PC-9 (cell line): ENCODE measurements around the gene FARP1. TPM values are rescaled to one million over a fixed set of nuclear protein-coding genes. Genes with fewer than 3 reads are reported as not detected.
A peak's percentile ranks its signal among the peaks of the same experiment; 100 is the strongest.

Source experiments
- BruUV-seq: library from RNA; stranded (reverse); fragments of 400-500 nt; replicated peaks from 2 replicates; lab custom pipeline; 2021; lab: Mats Ljungman, UMichigan
- CTCF ChIA-PET: fragments of 300-600 bp; sonication (Branson Sonifier 250); formaldehyde crosslinking; loops from one replicate; lab custom pipeline; 2022; ENCODE audit warnings: antibody characterized with exemption; lab: Charles Lee
- POLR2A ChIA-PET: fragments of 300-600 bp; sonication (Branson Sonifier 250); formaldehyde crosslinking; loops from one replicate; lab custom pipeline; 2022; ENCODE audit warnings: antibody characterized with exemption; ENCODE audit not compliant: unreplicated experiment; lab: Charles Lee
- DNase-seq, 2 experiments: peaks; one replicate each; pipeline versions ENCODE4 v3.0.0 to v3.0.0-alpha.2; 2015 to 2022; ENCODE audit warnings: mixed read lengths in 1 of 2
- H2AFZ ChIP-seq: fragments of 200-600 bp; sonication (generic); 2 replicates; pipeline ENCODE4 v1.8.1; 2017; ENCODE audit warnings: antibody characterized with exemption
- H3F3A ChIP-seq: fragments of 200-600 bp; sonication (generic); 2 replicates; pipeline ENCODE4 v1.8.1; 2017; ENCODE audit warnings: antibody characterized with exemption, mild to moderate bottlenecking, low read depth; ENCODE audit not compliant: insufficient read depth
- H3K27ac ChIP-seq: fragments of 200-600 bp; sonication (generic); 2 replicates; pipeline ENCODE4 v1.6.1; 2016; ENCODE audit warnings: mixed run types
- H3K27me3 ChIP-seq: fragments of 200-600 bp; sonication (generic); 2 replicates; pipeline ENCODE4 v1.6.1; 2016; ENCODE audit warnings: low read depth, mixed run types; ENCODE audit not compliant: insufficient read depth
- H3K36me3 ChIP-seq: fragments of 200-600 bp; sonication (generic); 2 replicates; pipeline ENCODE4 v1.6.1; 2016; ENCODE audit warnings: low read depth, mixed run types
- H3K4me1 ChIP-seq: fragments of 200-600 bp; sonication (generic); replicated peaks from 2 replicates; pipeline ENCODE4 v1.6.1; 2016; ENCODE audit warnings: mixed run types; ENCODE audit not compliant: insufficient read depth
- H3K4me2 ChIP-seq: fragments of 200-600 bp; sonication (generic); 2 replicates; pipeline ENCODE4 v1.6.1; 2017; ENCODE audit warnings: mixed run types
- H3K4me3 ChIP-seq: fragments of 200-600 bp; sonication (generic); 2 replicates; pipeline ENCODE4 v1.6.1; 2016; ENCODE audit warnings: mixed run types
- H3K79me2 ChIP-seq: fragments of 200-600 bp; sonication (generic); 2 replicates; pipeline ENCODE4 v1.6.1; 2017; ENCODE audit warnings: low read depth, mixed run types
- H3K9me2 ChIP-seq: fragments of 200-600 bp; sonication (generic); 2 replicates; pipeline ENCODE4 v1.8.1; 2017; ENCODE audit warnings: mild to moderate bottlenecking; ENCODE audit not compliant: insufficient read depth
- H3K9me3 ChIP-seq: fragments of 200-600 bp; sonication (generic); 2 replicates; pipeline ENCODE4 v1.8.1; 2016; ENCODE audit warnings: low read depth; ENCODE audit not compliant: insufficient read depth
- H4K20me1 ChIP-seq: fragments of 200-600 bp; sonication (generic); 2 replicates; pipeline ENCODE4 v1.8.1; 2017; ENCODE audit not compliant: insufficient read depth
- EZH2 ChIP-seq: fragments of 200-600 bp; sonication (generic); IDR thresholded peaks from 2 replicates; pipeline ENCODE4 v1.8.0; 2017; ENCODE audit warnings: antibody characterized with exemption, low read depth
- intact Hi-C: fragments of 100-400 bp; cut with micrococcal nuclease; formaldehyde crosslinking; loops from one replicate; pipeline ENCODE4 v1.10.0; 2022; ENCODE audit not compliant: unreplicated experiment
- total RNA-seq: library from RNA; stranded (reverse); gene quantifications from 2 replicates; pipeline ENCODE4 v1.2.3, GENCODE V29; 2021
- TF ChIP-seq, protein P1 (sequence below): fragments of 200-600 bp; sonication (generic); conservative IDR thresholded peaks from 2 replicates; pipeline ENCODE4 v1.6.1; 2017; ENCODE audit warnings: mixed run types, antibody characterized with exemption, mild to moderate bottlenecking, moderate library complexity

The FARP1 gene
- total RNA-seq, 1 experiment from 2014 or later: 62.1 TPM

DNA sequence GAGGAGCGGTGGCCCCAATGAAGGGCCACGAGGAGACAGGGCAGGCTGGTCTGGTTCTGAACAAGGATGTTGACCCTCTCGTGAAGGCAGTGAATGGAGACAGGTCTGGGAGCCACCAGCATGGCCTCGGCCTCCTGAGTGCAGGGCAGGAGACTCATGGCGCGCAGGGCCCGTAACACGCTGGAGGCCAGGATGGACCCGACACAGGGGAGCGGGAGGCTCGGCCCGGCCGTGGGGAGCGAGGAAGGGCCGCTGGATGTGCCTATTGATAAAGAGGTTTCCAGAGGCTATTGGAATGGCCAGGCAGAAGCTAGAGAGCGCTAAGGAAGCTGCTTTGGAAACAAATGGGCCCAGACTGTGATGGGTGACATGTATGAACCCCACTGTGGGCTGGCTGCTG lies 301.5 kb downstream of the FARP1 start:
- no peak overlapping the region for H3K27ac ChIP-seq
- peaks cover 16% of the 10 kb centered on the region; the same call in 1 of the 2 replicates for H3F3A ChIP-seq
- peaks cover 4% of the 10 kb centered on the region; the same call in 1 of the 2 replicates for H3K4me1 ChIP-seq
- peaks cover 14% of the 10 kb centered on the region; the same call in 1 of the 2 replicates for H3K36me3 ChIP-seq
- no peak for DNase-seq
- BruUV-seq: no TSS peak
- no peak overlapping the region for H3K4me3 ChIP-seq
- no peak overlapping the region for H2AFZ ChIP-seq
- no peaks in the 10 kb centered on the region for H3K27me3 ChIP-seq
- H3K9me3 ChIP-seq: no peaks in the 10 kb centered on the region
- no peak overlapping the region for H3K4me2 ChIP-seq
- ChIA-PET CTCF (interaction anchor here (1.0 to 1.9 kb wide), 2 partner anchors 209 to 398 kb away, joined by 3 to 7 read pairs; no protein-coding TSS in a partner anchor), POLR2A (no interaction called here)
- H3K79me2 ChIP-seq: no peaks in the 10 kb centered on the region
- no peak for TF ChIP-seq EZH2
- TF ChIP-seq, protein P1, sequence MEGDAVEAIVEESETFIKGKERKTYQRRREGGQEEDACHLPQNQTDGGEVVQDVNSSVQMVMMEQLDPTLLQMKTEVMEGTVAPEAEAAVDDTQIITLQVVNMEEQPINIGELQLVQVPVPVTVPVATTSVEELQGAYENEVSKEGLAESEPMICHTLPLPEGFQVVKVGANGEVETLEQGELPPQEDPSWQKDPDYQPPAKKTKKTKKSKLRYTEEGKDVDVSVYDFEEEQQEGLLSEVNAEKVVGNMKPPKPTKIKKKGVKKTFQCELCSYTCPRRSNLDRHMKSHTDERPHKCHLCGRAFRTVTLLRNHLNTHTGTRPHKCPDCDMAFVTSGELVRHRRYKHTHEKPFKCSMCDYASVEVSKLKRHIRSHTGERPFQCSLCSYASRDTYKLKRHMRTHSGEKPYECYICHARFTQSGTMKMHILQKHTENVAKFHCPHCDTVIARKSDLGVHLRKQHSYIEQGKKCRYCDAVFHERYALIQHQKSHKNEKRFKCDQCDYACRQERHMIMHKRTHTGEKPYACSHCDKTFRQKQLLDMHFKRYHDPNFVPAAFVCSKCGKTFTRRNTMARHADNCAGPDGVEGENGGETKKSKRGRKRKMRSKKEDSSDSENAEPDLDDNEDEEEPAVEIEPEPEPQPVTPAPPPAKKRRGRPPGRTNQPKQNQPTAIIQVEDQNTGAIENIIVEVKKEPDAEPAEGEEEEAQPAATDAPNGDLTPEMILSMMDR: no peak
- no peaks in the 10 kb centered on the region for H4K20me1 ChIP-seq
- H3K9me2 ChIP-seq: no peaks in the 10 kb centered on the region
- intact Hi-C loops: loop anchor here (10.0 kb wide), 1 partner anchor 400 kb away; no protein-coding TSS in a partner anchor

DNA sequence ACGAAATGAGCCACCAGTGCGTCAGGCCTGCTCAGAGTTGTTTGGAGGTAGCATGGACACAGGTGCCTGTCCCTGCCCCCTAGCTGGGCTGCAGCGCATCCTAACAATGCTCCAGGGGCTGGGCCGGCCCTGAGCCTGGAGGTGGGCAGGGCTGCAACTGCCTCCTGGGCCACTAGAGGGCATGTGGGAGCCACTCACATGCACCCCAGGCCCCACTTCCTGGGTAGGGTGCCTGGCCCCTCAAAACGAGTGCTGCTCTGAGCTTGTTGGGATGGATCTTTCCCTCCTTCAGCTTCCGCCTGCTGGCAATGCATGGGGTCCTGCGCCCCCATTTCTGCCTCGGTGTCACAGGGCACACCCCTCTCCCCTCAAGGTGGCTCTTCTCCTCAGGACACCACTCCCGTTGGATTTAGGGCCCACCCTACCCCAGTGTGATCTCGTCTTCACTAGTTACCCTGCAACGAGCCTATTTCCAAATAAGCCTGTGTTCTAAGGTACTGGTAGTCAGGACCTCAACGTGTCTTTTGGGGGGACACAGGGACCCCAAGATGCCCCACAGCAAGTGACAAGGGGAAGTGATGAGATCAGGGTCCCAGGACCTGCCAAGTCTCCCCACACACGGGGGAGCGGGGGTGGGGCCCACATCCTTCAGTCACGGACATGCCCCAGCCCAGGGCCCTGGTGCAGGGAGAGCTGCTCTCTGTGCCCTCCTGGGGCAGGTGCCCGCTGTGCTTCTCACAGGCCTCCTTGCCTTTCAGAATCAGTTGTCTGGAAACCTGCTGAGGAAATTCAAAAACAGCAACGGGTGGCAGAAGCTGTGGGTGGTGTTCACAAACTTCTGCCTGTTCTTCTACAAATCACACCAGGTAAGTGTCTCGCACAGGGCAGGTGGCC lies 302.7 kb downstream of the FARP1 start:
- no peaks in the 10 kb centered on the region for H3K9me3 ChIP-seq
- H2AFZ ChIP-seq: no peak overlapping the region
- BruUV-seq: no TSS peak
- H3K36me3 ChIP-seq: peaks cover 16% of the 10 kb centered on the region; the same call in 1 of the 2 replicates
- no peak overlapping the region for H3K4me3 ChIP-seq
- H4K20me1 ChIP-seq: no peaks in the 10 kb centered on the region
- H3K27ac ChIP-seq: no peak overlapping the region; the same call in 1 of the 2 replicates
- ChIA-PET POLR2A (interaction anchor here (0.7 kb wide), 1 partner anchor 339 kb away, joined by 3 read pairs; no protein-coding TSS in a partner anchor), CTCF (interaction anchor here (0.7 to 1.9 kb wide), 4 partner anchors 39 to 397 kb away, joined by 3 to 10 read pairs (median 5); no protein-coding TSS in a partner anchor)
- H3F3A ChIP-seq: peaks cover 21% of the 10 kb centered on the region; the same call in 1 of the 2 replicates
- H3K4me1 ChIP-seq: peaks cover 4% of the 10 kb centered on the region; the same call in 1 of the 2 replicates
- no peaks in the 10 kb centered on the region for H3K27me3 ChIP-seq
- H3K9me2 ChIP-seq: no peaks in the 10 kb centered on the region
- no peaks in the 10 kb centered on the region for H3K79me2 ChIP-seq
- no peak overlapping the region for H3K4me2 ChIP-seq
- intact Hi-C loops: loop anchor here (1.0 to 10.0 kb wide), 3 partner anchors 208 to 399 kb away; no protein-coding TSS in a partner anchor
- no peak for TF ChIP-seq EZH2
- TF ChIP-seq, protein P1: peak; percentile 96
- peak; percentile 76 to 77 for DNase-seq

DNA sequence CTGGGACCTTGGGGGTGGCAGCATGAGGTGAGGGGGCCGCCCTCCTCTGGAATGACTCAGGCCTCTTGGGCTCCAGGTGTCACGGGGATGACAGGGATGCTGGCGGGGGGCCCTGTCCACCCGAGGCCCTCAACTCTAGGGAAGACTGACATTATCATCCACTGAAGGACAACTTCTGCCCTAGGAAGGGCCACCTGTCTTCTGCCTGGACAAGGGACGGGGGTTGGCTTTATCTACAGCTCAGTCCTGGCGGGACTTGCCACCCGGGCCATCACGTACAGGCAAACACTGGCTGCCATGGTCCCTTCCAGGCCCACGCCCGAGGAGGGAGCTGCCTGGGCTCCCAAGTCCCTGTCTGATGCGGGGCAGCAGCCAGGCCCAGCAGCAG lies 303.3 kb downstream of the FARP1 start:
- ChIA-PET POLR2A (no interaction called here), CTCF (interaction anchor here (1.4 to 1.9 kb wide), 2 partner anchors 207 to 227 kb away, joined by 7 to 10 read pairs; no protein-coding TSS in a partner anchor)
- Histone ChIP-seq H3K79me2 (no peaks in the 10 kb centered on the region), H3K36me3 (peaks cover 22% of the 10 kb centered on the region; the same call in 1 of the 2 replicates), H3K4me3 (no peak overlapping the region), H3K9me2 (no peaks in the 10 kb centered on the region), H3K4me1 (peaks cover 4% of the 10 kb centered on the region; the same call in 1 of the 2 replicates), H3K27ac (no peak overlapping the region; the same call in 1 of the 2 replicates), H2AFZ (no peak overlapping the region), H3K9me3 (no peaks in the 10 kb centered on the region), H3K4me2 (no peak overlapping the region), H3F3A (peaks cover 21% of the 10 kb centered on the region; the same call in 1 of the 2 replicates), H3K27me3 (no peaks in the 10 kb centered on the region), H4K20me1 (peaks cover 4% of the 10 kb centered on the region)
- BruUV-seq: no TSS peak
- TF ChIP-seq, protein P1: no peak
- no peak for TF ChIP-seq EZH2
- intact Hi-C loops: loop anchor here (10.0 kb wide), 1 partner anchor 399 kb away; no protein-coding TSS in a partner anchor
- DNase-seq: no peak
